ENCODE data around the gene FBXO11.
"Not testable (repeated sequence)": the region's sequence is repeated elsewhere in the genome, so short reads cannot be mapped to it uniquely, and the experiment has no call there.

FBXO11 gene

GRCh38 chr2:47906157-47907038 lies at the start of gene FBXO11:
Gene FBXO11 (minus strand): TSS chr2:47906498. CDS start chr2:47905720, 778 bp downstream.
- DNase-seq (ENCODE audit: low spot score): peak; percentile 95

GRCh38 chr2:47950340-47951301 lies 44.3 kb upstream of the FBXO11 start:
- DNase-seq (ENCODE audit: low spot score): no peak

GRCh38 chr2:47946593-47946992 lies 40.3 kb upstream of the FBXO11 start:
- no peak for DNase-seq (ENCODE audit: low spot score)

GRCh38 chr2:47945046-47945781 lies 38.9 kb upstream of the FBXO11 start:
- DNase-seq (ENCODE audit: low spot score): no peak

GRCh38 chr2:47941936-47942335 lies 35.6 kb upstream of the FBXO11 start:
- no peak for DNase-seq (ENCODE audit: low spot score)

GRCh38 chr2:47937677-47938076 lies 31.4 kb upstream of the FBXO11 start:
- no peak for DNase-seq (ENCODE audit: low spot score)

- DNase-seq (ENCODE audit: low spot score): no peak
These were observed 28.8 kb upstream of the FBXO11 start for GRCh38 chr2:47935071-47935470.

- DNase-seq (ENCODE audit: low spot score): no peak
These were observed 11.7 kb upstream of the FBXO11 start for GRCh38 chr2:47918043-47918442.

GRCh38 chr2:47917276-47917961 lies 11.1 kb upstream of the FBXO11 start:
- no peak for DNase-seq (ENCODE audit: low spot score)

GRCh38 chr2:47916412-47916811 lies 10.1 kb upstream of the FBXO11 start:
- DNase-seq (ENCODE audit: low spot score): no peak

GRCh38 chr2:47910662-47911061 lies 4.4 kb upstream of the FBXO11 start:
- DNase-seq (ENCODE audit: low spot score): not testable (repeated sequence)

GRCh38 chr2:47908682-47909081 lies 2.4 kb upstream of the FBXO11 start:
- no peak for DNase-seq (ENCODE audit: low spot score)

GRCh38 chr2:47907039-47907781 lies 912 bp upstream of the FBXO11 start:
- DNase-seq (ENCODE audit: low spot score): peak; percentile 5

- no peak for DNase-seq (ENCODE audit: low spot score)
These were observed 727 bp downstream of the FBXO11 start for GRCh38 chr2:47905386-47906156.

GRCh38 chr2:47903781-47904490 lies 2.4 kb downstream of the FBXO11 start:
- no peak for DNase-seq (ENCODE audit: low spot score)

GRCh38 chr2:47901892-47902291 lies 4.4 kb downstream of the FBXO11 start:
- not testable (repeated sequence) for DNase-seq (ENCODE audit: low spot score)

GRCh38 chr2:47900857-47901256 lies 5.4 kb downstream of the FBXO11 start:
- no peak for DNase-seq (ENCODE audit: low spot score)

- DNase-seq (ENCODE audit: low spot score): no peak
These were observed 6.1 kb downstream of the FBXO11 start for GRCh38 chr2:47899915-47900816.
